T1000 (cell line): ENCODE data around the gene HS3ST6.
"Not testable (repeated sequence)": the region's sequence is repeated elsewhere in the genome, so short reads cannot be mapped to it uniquely, and the experiment has no call there.

ENCODE experiments used
- DNase-seq: peaks from one replicate; lab custom pipeline; 2025; ENCODE audit warnings: mixed read lengths; lab: John Stamatoyannopoulos, UW

The HS3ST6 gene

DNA sequence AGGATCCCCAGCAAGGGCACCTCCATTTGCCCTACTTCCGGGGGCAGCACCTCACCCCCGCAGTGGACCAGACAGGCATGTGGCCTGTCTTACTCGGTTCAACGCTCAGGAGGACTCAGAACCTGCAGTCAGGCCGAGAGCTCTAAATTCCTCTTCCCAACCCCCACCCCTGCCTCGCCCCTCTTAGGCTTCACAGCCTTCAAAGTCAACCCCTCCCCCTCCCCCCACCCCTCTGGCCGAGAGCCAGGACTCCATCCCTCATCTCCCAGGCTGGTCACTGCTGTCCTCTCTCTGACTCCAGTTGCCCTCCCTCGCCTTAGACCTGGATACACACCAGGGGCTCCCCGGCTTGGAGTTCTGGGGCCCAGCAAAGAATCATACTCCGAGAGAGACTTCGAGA lies 8.1 kb upstream of the HS3ST6 start:
- DNase-seq: no peak

DNA sequence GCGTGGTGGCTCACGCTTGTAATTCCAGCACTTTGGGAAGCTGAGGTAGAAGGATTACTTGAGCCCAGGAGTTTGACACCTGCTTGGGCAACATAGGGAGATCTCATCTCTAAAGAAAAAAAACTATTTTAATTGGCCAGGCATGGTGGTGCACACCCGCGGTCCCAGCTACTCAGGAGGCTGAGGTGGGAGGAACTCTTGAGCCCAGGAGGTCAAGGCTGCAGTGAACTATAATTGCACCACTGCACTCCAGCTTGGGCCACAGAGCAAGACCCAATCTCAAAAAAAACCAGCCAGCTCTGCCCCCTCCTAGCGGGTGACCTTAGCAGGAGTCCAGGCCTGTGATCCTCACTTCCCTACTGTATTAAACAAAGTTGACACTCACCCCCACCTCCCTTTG lies 5.9 kb upstream of the HS3ST6 start:
- no peak for DNase-seq

DNA sequence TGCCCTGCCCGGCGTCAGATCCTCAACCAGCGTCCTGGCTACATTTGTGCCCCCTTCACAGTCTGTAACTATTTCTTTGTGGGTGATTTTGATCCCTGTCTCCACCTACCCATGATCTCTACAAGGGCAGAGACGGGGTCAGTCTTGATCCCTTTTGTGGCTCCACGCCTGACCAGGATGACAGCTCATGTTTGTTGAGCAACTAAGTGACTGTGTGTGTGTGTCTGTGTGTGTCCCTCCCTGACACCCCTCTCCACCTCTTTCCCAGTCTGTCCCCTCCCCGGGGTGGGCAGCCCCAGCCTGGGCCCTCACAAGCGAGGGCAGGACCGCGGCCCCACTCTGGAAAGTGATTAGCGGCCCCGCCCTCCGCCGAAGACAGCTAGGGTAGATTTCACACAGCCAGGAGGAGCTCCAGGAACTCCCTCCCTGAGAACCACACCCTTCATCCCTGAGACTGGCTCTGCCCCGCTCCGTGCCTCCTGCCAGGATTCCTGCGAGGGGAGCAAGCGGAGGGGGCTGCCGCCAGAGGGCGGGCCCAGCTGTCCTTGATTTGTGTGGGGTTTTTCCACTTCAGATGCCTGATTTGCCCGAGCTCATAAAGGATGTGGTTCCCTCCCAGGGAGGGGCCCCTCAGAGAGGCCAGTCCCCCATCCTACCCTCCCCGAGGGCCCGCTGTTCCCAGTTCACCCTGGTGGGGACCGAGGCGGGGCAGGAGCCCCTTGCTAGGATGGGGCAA lies 5.3 kb upstream of the HS3ST6 start:
- no peak for DNase-seq

DNA sequence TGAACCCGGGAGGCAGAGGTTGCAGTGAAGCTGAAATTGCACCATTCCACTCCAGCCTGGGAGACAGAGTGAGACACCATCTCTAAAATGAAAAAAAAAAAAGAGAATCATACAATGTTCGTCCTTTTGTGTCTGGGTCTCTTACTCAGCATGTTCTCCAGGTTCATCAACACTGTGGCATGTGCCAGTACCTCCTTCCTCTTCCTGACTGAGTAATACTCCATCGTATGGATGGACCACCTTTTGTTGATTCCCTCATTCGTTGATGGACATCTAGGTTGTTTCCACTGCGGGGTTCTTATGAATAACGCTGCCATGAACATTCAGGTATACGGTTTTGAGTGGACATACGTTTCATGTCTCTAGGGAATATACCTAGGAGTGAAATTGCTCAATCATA lies 4.1 kb upstream of the HS3ST6 start:
- no peak for DNase-seq

DNA sequence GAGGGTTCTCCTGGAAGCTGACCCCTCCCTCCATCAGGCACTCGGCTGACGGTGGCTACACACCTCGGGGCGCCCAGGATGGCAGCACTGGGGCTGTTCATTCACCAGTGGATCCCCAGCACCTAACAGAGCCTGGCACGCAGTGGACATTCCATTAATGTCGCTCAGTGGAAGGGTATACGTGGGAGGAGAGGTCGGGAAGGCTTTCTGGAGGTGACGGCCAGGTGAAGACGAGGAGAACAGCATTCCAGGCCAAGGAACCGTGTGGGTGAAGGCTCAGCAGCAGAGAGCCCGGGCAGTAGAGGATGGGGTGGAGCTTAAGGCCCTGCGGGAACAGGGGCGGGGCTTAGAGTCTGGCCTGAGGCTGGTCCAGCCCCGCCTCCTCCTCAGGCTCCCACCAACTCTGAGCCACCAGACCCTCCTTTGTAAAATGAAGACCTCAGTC lies 2.5 kb upstream of the HS3ST6 start:
- no peak for DNase-seq

DNA sequence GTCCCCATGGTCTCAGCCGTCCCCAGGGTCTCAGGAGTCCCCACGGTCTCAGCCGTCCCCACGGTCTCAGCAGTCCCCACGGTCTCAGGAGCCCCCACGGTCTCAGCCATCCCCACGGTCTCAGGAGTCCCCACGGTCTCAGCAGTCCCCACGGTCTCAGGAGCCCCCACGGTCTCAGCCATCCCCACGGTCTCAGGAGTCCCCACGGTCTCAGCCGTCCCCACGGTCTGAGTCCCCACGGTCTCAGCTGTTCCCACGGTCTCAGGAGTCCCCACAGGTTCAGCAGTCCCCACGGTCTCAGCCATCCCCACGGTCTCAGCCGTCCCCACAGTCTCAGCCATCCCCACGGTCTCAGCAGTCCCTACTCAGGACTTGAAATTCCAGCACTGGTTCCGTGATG lies 1.9 kb upstream of the HS3ST6 start:
- DNase-seq: not testable (repeated sequence)

DNA sequence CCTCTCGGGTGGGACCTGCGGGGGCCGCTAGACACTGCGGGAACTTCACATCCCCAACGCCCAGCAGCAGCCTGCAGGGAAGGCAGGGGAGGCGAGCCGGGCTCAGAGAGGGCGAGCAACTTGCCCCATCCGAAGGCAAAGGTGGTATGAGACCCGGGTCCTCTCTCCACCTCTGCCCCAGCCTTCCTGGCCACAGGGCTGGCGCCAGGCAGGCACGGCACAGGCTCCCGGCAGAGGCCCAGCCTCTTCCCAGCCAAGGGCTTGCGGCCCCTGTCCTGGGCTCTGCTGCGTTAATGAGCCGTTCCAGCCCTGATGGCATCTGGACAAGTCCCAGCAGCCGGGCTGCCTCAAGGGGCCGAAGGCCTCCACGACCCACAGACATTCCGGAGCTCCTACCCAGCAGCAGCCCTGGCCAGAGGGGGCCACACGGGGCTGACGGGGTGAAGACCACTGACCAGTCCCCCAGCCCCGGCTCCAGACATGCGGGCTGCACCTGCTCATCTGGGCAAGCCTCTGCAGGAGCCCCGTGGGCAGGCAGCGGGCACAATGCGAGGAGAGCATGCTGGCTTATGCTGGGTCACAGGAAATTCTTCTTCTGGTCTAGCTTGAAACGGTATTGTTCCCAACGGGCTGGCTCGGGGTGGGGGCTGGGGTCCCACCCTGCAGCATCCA lies 1.2 kb upstream of the HS3ST6 start:
- no peak for DNase-seq

DNA sequence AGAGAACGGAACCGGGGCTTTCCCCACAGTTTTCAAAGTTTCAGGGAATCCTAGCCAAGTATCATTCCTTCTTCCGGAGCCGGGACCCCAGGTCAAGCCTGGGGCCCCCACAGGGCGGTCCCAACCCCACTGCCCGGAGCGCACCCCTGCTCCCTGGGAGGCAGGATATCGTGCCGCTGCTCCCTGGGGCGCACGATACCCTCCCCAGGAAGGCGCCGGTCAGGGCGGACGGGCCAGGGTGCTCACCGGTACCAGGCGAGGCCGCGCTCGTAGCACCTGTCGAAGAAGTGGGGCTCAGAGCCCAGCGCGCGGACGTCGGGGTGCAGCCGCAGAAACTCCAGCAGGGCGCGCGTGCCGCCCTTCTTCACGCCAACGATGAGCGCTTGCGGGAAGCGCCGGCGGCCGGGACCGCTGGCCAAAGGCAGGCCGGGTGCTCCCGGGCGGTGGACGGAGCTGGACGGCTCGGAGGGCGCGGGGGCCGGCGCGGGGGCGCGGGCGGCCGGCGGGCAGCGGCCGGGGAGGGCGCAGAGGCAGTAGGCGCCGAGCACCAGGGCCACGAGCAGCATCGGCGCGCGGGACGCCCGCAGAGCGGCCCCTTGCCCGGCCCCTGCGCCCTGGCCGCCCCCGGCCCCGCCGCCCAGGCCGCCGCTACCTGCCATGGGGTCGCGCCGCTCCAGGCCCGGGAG lies 407 bp downstream of the HS3ST6 start:
- DNase-seq: no peak

DNA sequence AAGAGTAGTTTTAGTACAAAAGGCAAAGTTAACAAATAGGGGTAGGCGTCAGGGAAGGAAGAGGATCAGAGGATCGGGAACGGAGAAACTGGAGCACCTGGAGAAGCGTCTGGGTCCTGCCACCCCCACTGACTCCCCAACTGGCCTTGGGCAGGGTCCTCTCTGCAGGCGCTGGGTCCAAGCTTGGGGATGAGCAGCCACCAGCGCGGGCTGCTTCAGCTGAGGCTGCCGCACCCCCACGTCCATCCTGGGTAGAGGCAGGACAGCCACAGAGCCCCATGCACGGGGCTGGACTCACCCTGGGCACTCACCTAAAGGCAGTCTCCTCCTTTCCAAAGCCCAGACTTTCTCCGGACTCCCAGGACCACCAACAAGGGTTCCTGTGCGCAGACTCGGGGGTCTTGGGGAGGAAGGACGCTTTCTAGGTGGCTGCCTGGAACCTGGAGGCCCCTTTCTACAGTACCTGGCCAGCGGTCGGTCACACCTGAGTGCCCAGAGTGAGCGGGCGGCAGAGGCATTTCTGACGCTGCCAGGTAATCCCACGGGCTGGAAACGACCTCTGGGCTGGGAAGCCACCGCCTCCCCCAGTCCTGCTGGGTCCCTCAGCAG lies 1.1 kb downstream of the HS3ST6 start:
- no peak for DNase-seq

DNA sequence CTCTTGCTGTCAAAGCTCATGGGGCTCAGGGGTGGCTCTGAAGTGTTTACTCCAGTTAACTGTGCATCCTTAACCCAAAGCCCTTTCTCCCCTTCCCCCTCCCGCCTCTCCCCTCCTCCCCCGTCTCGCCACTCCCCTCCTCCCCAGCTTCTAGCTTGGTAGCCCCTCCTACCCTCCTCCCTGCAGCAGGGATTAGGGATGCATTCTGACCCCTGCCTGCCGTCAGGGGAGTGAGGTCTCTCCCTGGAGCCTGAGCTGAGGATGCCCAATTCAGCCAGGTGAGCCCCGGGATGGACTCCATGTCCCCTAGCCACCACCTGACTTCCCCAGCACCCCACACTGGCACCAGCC lies 1.6 kb downstream of the HS3ST6 start:
- DNase-seq: no peak

DNA sequence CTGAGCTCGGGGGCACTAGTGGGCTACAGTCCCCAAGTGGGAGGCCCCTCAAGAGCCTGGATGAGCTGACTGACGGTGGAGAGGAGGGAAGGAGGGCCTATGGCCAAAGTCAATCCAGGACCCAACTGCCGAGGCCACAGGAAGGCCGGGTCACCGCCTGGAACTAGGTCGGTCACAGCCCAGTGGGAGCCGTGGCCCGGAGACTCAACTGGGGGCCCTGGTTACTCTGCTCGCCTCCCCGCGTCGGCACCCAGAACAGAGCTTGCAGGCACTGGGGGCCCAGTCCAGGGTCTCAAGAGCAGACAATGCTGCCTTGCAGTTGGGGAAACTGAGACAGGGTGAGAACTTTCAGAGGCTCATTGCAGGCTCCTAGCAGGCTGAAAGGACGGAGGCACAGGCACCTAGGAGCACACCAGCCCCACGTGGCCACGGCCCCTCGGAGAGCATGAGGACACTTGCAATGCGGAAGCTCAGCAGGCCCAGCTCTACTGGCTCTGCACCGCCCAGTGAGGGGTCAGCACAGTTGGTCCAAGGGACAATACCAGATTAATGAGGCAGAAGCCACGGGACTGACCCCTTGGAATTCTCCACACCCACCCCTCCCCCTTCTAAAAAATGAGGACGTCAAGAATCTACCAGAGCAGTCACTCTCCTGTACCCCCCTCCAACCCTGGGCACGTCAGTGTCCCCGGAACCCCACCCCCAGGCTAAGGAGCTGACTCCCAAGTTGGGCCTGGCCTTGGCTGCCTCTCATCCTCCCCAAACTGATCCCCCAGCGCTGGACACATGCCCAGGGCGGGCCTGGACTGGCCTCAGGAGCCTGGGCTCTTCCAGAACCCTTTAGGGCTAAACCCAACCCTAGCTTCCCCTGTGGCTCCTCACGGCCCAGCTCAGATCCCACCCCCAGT lies 2.2 kb downstream of the HS3ST6 start:
- no peak for DNase-seq

DNA sequence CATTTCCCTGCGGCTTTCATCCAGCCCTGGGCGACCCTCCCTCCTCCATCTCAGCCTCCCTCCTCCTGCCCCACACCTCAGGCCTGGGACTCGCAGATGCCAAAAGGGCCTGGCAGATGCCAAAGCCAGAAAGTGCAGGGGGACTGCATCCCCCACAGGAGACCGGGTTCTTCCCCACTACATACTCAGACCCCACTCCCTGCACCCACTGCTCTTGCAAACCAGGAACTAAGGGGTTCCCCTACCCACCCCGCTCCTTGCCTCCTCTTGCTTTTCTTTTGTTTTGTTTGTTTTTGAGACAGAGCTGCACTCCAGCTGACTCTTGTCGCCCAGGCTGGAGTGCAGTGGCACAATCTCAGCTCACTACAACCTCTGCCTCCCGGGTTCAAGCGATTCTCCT lies 3.2 kb downstream of the HS3ST6 start:
- DNase-seq: no peak

DNA sequence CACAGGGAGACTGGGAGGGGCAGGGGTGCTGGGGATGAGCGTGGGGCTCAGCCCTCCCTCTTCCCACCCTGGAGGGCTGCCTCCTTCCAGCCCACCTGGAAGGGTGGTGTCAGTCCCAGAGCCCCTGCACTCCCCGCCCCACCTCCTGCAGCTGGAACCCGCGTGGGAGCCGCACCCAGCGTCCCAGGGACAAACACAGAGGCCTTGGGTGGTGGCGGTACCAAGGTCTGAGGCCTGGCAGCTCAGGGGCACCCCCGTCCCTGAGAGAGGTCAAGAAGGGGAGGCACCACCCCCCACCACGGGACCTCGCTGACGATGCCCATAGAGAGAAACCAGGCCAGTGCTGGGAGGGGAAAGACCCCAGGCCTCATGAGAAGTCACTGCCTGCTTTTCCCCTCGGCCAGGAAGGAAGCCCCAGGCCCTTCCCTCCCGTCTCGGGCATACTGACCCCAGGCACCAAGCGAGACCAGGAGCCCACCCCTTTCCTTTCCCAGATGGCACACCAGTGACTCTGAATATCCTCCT lies 4.1 kb downstream of the HS3ST6 start:
- DNase-seq: no peak

DNA sequence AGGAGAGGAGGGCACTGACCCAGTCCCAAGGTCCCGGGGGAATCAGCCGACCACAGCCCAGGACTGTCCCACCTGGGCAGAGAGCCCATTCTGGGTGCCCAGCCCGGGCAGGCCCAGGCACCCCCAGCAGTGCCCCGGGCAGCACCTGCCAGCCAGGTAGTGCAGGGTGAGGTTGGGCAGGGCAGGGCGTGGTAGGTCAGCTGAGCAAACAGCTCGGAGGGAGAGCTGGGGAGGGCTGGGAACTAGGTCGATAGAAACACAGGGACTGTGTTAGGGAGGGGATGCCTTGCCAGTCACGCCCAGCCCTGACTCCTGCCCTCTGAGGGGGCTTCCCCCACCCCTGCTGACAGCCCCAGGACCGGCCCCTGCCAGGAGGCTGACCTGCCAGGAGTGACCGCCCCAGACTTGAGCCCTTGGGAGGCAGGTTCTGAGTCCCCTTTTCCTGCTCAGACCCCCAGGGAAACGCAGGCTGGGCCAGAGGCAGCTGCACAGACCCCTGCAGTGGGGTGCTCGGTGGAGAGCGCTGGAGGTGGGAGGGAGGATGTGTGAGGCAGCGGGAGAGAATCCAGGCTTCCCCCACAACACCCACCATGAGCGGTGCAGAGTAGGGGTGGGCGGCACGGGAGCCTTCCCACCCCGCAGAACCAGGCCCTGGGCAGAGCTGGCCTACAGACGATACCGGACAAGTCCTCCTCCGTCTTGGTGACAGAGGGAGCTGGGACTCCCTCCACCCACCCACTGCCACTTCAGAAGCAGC lies 4.7 kb downstream of the HS3ST6 start:
- DNase-seq: no peak

DNA sequence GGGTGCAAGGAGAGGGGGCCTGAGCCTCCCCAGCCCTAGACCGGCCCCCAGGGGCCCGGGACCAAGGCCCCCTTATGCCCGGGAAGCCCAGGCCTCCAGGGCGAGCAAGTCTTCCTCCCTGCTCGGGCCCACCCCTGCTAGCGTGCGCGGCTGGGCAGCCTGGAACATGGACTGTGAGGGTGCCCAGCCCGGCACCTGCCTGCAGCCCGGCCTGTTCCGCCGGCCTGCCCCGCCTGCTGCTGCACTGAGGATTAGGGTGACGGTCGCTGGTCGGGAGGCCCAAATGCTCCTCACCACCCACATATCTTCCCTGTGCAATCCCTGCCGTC lies 6.0 kb downstream of the HS3ST6 start:
- no peak for DNase-seq

DNA sequence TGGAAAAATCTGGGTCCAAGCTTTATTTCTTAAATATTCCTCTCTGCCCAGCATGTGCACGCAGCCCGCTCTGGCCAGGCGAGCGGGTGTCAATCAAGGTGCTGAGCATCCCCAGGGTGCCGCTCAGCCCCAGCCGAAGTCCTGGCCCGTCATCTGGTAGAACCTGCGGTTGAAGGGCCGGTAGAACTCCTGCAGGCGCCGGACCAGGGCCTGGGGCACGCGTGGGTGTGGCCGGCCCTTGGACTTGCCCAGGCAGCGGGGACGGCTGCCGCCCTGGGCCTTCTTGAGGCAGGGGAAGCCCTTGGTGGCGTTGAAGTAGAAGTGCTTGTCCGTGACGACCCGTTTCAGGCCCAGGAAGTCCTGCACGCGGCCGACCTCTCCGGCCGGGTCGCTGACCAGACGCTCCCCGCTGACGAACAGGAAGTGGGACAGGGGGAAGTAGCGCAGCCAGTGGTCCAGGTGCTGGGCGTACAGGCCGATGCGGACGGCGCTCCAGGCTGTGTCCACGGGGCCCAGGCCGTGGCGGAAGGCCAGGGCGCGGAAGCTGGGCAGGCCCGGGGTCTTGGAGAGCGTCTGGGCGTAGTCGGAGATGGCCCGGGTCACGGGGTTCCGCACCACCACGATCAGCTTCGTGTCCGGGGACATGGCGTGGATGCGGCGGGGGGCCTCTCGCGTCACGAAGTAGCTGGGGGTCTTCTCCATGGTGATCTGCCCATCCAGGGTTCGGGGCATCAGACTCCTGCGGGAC lies 6.6 kb downstream of the HS3ST6 start:
- no peak for DNase-seq

DNA sequence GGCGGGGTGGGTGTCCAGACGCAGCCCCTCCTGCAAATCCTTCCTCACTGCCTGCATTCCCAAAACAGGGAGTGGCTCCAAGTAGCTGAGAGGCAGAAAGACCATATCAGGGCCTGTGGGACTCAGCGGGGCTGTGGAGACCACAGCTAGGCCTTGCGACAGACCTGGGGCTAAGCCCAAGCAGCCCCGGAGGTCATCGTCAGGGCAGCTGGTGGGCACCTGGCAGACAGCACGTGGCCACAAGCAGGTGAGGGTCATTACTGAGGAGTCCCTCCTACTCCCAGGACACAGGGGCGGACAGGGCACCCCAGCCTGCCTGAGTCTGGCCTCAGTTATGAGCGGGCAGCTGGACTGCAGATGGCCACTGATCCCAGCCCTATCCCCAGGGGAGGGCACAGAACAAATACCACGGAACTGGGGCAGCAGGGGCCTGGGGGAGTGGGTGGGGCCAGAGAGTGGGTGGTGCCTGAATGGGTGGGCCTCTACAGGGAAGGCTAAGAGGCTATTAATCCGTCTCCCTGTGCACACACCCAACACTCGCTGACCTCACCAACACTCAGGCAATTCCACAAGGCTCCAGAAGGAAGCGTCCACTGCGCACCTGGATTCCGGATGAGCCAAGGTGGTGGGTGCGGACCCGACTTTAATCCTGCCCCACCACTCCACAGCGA lies 8.5 kb downstream of the HS3ST6 start:
- no peak for DNase-seq

DNA sequence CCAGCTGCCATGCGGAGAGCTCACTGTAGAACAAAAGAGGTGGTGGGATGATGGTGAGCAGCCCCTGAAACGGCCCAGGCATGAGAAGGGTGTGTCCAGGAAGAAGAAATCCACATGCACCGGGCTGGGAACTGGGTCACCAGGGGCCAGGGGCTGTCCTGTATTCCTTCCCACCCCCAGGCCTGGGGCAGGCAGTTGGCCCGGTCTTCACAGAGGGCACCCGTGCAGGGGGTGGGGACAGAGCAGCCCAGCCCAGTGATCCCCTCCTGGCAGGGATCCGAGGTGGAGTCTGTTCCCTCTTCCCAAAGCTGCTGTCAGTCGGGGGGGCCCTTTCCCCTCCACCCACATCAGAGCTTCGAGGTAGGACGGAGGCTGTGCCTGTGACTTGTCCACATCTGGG lies 9.2 kb downstream of the HS3ST6 start:
- no peak for DNase-seq

DNA sequence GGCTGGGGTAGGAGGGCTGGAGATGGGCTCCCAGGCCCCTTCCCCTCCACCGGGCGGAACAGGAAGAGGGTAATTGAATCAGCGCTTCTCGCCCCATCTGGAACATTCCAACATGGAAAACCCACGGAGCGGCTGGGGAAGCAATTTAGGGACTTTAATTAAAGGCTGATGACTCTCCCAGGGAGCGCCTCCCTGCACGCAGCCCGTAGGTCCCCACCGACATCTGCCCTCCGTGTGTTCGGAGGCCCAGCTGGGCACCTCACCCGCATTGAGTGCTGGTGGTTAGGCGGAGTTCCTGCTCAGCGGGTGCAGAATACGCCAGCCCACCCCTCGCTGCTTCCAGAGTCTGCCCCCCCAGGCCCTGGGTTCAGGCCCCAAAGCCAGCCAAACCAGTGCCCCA lies 10.0 kb downstream of the HS3ST6 start:
- DNase-seq: no peak
